Measurements from ENCODE around the gene SUPT6H. TPM values are rescaled to one million over a fixed set of nuclear protein-coding genes. Genes with fewer than 3 reads are reported as not detected.

SUPT6H gene
- total and polyA plus RNA-seq, 9 of the 15 experiments (the other 6 are each of a cell fraction or from before 2014, with no cell fraction given), result 1.7 to 77.7 (median 49.2) TPM

DNA sequence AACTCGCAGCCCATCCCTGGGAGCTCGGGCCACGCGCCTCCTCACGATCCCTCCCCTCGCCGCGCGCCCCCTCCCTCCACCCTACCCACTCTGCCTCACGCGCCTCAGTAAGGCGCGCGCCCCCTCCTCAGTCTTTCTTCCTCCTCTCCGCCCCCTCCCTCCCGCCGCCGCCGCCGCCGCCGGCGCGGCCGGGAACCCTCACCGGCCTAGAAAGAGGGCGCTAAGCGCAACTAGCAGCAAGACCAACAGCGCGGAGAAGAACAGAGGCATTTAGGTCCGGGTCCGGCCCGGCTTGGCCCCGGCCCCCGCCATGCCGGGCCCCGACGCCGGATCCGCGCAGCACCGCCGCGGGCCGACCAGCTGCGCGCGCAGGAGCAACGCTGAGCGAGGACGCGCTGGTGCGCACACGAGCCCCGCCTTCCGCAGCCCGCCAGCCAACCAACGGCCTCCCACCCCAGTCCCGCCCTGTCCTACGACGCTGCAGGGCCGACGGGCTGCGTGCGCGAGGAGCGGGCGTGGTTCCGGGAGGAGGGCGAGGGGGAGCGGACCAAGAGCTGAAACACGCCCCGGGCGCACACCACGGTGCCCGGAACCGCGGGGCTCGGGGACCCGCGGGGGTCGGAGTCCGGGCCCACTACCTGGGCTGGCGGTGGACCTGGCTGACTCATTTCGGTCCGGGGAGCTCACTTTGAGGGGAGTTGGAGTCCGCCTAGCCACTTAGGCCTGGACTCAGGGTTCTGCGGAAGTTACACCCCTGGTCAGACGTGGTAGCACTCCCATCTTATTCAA lies 17.0 kb upstream of the SUPT6H start, which contains the start of gene BLTP2:
Gene BLTP2, minus strand, starts transcription at position 372 of the 789 bp plus-strand sequence. Its CDS starts 102 bp downstream, at position 270.
- Histone ChIP-seq H3K9me3 (replicated peaks; ENCODE audit: control insufficient read depth, insufficient read depth, low read depth, low read length) (no peaks in the 10 kb centered on the region), H3K4me3 (peak within 1 kb of the TSS; percentile 83), H3K27me3 (ENCODE audit: control insufficient read depth in 2 of 2, insufficient read depth in 2 of 2, low read length in 2 of 2) (no peaks in the 10 kb centered on the region), H4K20me1 (replicated peaks; ENCODE audit: control insufficient read depth, insufficient read depth, low read length) (peaks cover 5% of the 10 kb centered on the region; the same call in 1 of the 2 replicates), H3K4me2 (ENCODE audit: insufficient read depth, low read length) (peak within 1 kb of the TSS; percentile 86), H3K27ac (ENCODE audit: extremely low read depth, low read depth, low read length) (peak within 1 kb of the TSS; percentile 85), H3K36me3 (ENCODE audit: control insufficient read depth, insufficient read depth, low read length) (peaks cover 52% of the 10 kb centered on the region), H2AFZ (ENCODE audit: low read depth, low read length) (peak within 1 kb of the TSS; percentile 92), H3K9me1 (ENCODE audit: control insufficient read depth, insufficient read depth, low read length) (no peaks in the 10 kb centered on the region), H3K4me1 (replicated peaks in 1 of 2; ENCODE audit: control insufficient read depth in 2 of 2, insufficient read depth in 2 of 2, low read length in 2 of 2) (peaks cover 16 to 23% of the 10 kb centered on the region in 2 experiments), H3K9ac (ENCODE audit: insufficient read depth in 1 of 2, low read depth in 2 of 2, low read length in 2 of 2) (peak within 1 kb of the TSS; percentile 87 to 95), H3K79me2 (ENCODE audit: control insufficient read depth, insufficient read depth, low read length) (peaks cover 41% of the 10 kb centered on the region)
- intact Hi-C loops (cut with micrococcal nuclease), result loop anchor here (5.0 to 10.0 kb wide), 4 partner anchors 32 to 252 kb away; partner anchors contain the start of genes FAM222B, FLOT2 and TRAF4
- POLR2A ChIA-PET, result interaction anchor here (0.5 to 3.7 kb wide), 30 partner anchors 8 to 703 kb away, joined by 3 to 54 read pairs (median 4); partner anchors contain the start of genes FLOT2, NEK8, PROCA1 and RPL23A
- ATAC-seq, result peak; percentile 97
- DNase-seq (ENCODE audit: extremely low read depth in 1 of 4, low spot score in 3 of 4), result peak; percentile 98 to 99 (median 99)
- WGBS (ENCODE audit: insufficient coverage, low coverage, missing lambda C conversion rate), result 1% methylated on average over 57 of the region's 89 CpGs
- BruUV-seq (replicated peaks), result no TSS peak
- in situ Hi-C loops (cut with MboI), result no loop called here
- peak; percentile 77 for FAIRE-seq
- CTCF ChIA-PET (ENCODE audit: low intra/inter-chr PET ratio), result interaction anchor here (0.5 to 1.4 kb wide), 2 partner anchors 75 to 181 kb away, joined by 3 to 5 read pairs; partner anchors contain the start of gene RPL23A
- no peak for TF ChIP-seq FOXA1 (IDR thresholded peaks at IDR 0.05; ENCODE audit: borderline replicate concordance)
- peak; percentile 75; the same call in 1 of the 2 replicates for TF ChIP-seq ELF2 (CRISPR knock-in tag; IDR thresholded peaks at IDR 0.05)
- no peak for TF ChIP-seq ZBTB8A (IDR thresholded peaks at IDR 0.05; ENCODE audit: partially characterized antibody)
- peak; percentile 91 for TF ChIP-seq MYC (IDR thresholded peaks at IDR 0.05; ENCODE audit: low read depth, low read length)
- peak; percentile 51; the same call in 1 of the 2 replicates for TF ChIP-seq MYC (CRISPR knock-in tag; IDR thresholded peaks at IDR 0.05; ENCODE audit: borderline replicate concordance, low read depth)
- TF ChIP-seq MBD1 (CRISPR knock-in tag; IDR thresholded peaks at IDR 0.05), result no peak
- no peak; the same call in 1 of the 2 replicates for TF ChIP-seq TEAD4 (IDR thresholded peaks at IDR 0.05; ENCODE audit: low read length)
- no peak for TF ChIP-seq TEAD4 (CRISPR knock-in tag; IDR thresholded peaks at IDR 0.05; ENCODE audit: borderline replicate concordance)
- TF ChIP-seq ZNF699 (CRISPR knock-in tag; IDR thresholded peaks at IDR 0.05; ENCODE audit: insufficient replicate concordance), result no peak
- no peak for TF ChIP-seq MED1 (CRISPR knock-in tag; IDR thresholded peaks at IDR 0.05; ENCODE audit: borderline replicate concordance)
- TF ChIP-seq, protein P1, sequence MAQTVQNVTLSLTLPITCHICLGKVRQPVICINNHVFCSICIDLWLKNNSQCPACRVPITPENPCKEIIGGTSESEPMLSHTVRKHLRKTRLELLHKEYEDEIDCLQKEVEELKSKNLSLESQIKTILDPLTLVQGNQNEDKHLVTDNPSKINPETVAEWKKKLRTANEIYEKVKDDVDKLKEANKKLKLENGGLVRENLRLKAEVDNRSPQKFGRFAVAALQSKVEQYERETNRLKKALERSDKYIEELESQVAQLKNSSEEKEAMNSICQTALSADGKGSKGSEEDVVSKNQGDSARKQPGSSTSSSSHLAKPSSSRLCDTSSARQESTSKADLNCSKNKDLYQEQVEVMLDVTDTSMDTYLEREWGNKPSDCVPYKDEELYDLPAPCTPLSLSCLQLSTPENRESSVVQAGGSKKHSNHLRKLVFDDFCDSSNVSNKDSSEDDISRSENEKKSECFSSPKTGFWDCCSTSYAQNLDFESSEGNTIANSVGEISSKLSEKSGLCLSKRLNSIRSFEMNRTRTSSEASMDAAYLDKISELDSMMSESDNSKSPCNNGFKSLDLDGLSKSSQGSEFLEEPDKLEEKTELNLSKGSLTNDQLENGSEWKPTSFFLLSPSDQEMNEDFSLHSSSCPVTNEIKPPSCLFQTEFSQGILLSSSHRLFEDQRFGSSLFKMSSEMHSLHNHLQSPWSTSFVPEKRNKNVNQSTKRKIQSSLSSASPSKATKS (CRISPR knock-in tag; IDR thresholded peaks at IDR 0.05), result no peak
- TF ChIP-seq, protein P2, sequence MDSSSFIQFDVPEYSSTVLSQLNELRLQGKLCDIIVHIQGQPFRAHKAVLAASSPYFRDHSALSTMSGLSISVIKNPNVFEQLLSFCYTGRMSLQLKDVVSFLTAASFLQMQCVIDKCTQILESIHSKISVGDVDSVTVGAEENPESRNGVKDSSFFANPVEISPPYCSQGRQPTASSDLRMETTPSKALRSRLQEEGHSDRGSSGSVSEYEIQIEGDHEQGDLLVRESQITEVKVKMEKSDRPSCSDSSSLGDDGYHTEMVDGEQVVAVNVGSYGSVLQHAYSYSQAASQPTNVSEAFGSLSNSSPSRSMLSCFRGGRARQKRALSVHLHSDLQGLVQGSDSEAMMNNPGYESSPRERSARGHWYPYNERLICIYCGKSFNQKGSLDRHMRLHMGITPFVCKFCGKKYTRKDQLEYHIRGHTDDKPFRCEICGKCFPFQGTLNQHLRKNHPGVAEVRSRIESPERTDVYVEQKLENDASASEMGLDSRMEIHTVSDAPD (CRISPR knock-in tag; IDR thresholded peaks at IDR 0.05), result no peak
- TF ChIP-seq SMARCE1 (IDR thresholded peaks at IDR 0.05), result no peak
- no peak for TF ChIP-seq HSF4 (CRISPR knock-in tag; IDR thresholded peaks at IDR 0.05; ENCODE audit: borderline replicate concordance)

Data from K562 (cell line).